HepG2 (cell line): ENCODE data around the gene POLR1G. TPM values are rescaled to one million over a fixed set of nuclear protein-coding genes. Genes with fewer than 3 reads are reported as not detected.

Experiments
- ATAC-seq: fragments of 200-7000 bp; cut with Tn5 transposase; 3 replicates; pipeline ENCODE4 v1.9.1; 2020; ENCODE audit warnings: mild to moderate bottlenecking, moderate library complexity
- BruUV-seq: library from RNA; stranded (reverse); fragments of 400-500 nt; replicated peaks from 2 replicates; lab custom pipeline; 2021; lab: Mats Ljungman, UMichigan
- CTCF ChIA-PET: fragments of 300-600 bp; formaldehyde crosslinking; extraction: SDS; loops from one replicate; lab custom pipeline; 2021; ENCODE audit warnings: low total read pairs, inconsistent platforms, low intra/inter-chr PET ratio; lab: Yijun Ruan, JAX
- POLR2A ChIA-PET: fragments of 350-600 bp; sonication (Branson Sonifier 250); formaldehyde crosslinking; loops from one replicate; lab custom pipeline; 2020; ENCODE audit warnings: antibody characterized with exemption, inconsistent platforms; lab: Yijun Ruan, JAX
- DNase-seq: peaks from one replicate; pipeline ENCODE4 v3.0.0-alpha.2; 2015; ENCODE audit warnings: low spot score
- FAIRE-seq: peaks from 3 replicates; lab custom pipeline; 2011; peaks lifted over from hg19 to GRCh38; lab: Jason Lieb, UNC
- H2AFZ ChIP-seq: one replicate; pipeline ENCODE4 v1.6.1; 2011; ENCODE audit warnings: low read length, inconsistent platforms
- H3K27ac ChIP-seq: fragments of 300-600 bp; 3 replicates; pipeline ENCODE4 v1.8.0; 2011; ENCODE audit warnings: mixed run types, mild to moderate bottlenecking, mixed read lengths, low read length, inconsistent platforms; ENCODE audit not compliant: insufficient read depth; ENCODE audit errors: extremely low read length
- H3K27me3 ChIP-seq, 2 experiments: fragments of 200-600 bp in 1 of 2; 2 replicates in 1 of 2; 3 replicates in 1 of 2; pipeline versions ENCODE4 v1.6.0 to v1.8.0; 2011; ENCODE audit warnings: low read length in 2 of 2, mild to moderate bottlenecking in 2 of 2, moderate library complexity in 2 of 2, inconsistent platforms in 1 of 2; ENCODE audit not compliant: insufficient read depth in 2 of 2, control insufficient read depth in 1 of 2
- H3K36me3 ChIP-seq, 2 experiments: fragments of 200-600 bp in 1 of 2; replicated peaks in 1 of 2; 2 replicates in 1 of 2; 3 replicates in 1 of 2; pipeline versions ENCODE4 v1.5.1 to v1.8.0; 2011; ENCODE audit warnings: low read length in 2 of 2, inconsistent platforms in 1 of 2; ENCODE audit not compliant: insufficient read depth in 2 of 2, control insufficient read depth in 1 of 2
- H3K4me1 ChIP-seq: 2 replicates; pipeline ENCODE4 v1.5.1; 2012; ENCODE audit warnings: low read length, inconsistent platforms; ENCODE audit not compliant: insufficient read depth
- H3K4me2 ChIP-seq: 2 replicates; pipeline ENCODE4 v1.6.0; 2011; ENCODE audit warnings: low read depth, low read length, inconsistent platforms
- H3K4me3 ChIP-seq, 3 experiments: fragments of 200-600 bp in 1 of 3; sonication (generic), shearing (Covaris generic) in 1 of 3; replicated peaks in 1 of 3; 2 replicates each; pipeline ENCODE4 v1.5.1; 2011 to 2016; ENCODE audit warnings: low read length in 3 of 3, inconsistent platforms in 2 of 3, low read depth in 2 of 3, mild to moderate bottlenecking in 2 of 3, control low read depth in 1 of 3, mixed read lengths in 1 of 3; ENCODE audit not compliant: insufficient read depth in 1 of 3
- H3K79me2 ChIP-seq: one replicate; pipeline ENCODE4 v1.6.1; 2011; ENCODE audit warnings: low read length, inconsistent platforms; ENCODE audit not compliant: insufficient read depth
- H3K9ac ChIP-seq: 2 replicates; pipeline ENCODE4 v1.6.0; 2011; ENCODE audit warnings: mild to moderate bottlenecking, low read depth, low read length, inconsistent platforms; ENCODE audit not compliant: insufficient read depth
- H3K9me3 ChIP-seq: 2 replicates; pipeline ENCODE4 v1.5.1; 2012; ENCODE audit warnings: mild to moderate bottlenecking, low read length
- H4K20me1 ChIP-seq: 2 replicates; pipeline ENCODE4 v1.6.0; 2011; ENCODE audit warnings: inconsistent platforms, mild to moderate bottlenecking, low read length, moderate library complexity; ENCODE audit not compliant: insufficient read depth
- CBX1 ChIP-seq: IDR thresholded peaks from one replicate; pipeline ENCODE4 v1.6.1; 2016; ENCODE audit warnings: antibody characterized with exemption, low read depth
- GATAD1 ChIP-seq: IDR thresholded peaks from 2 replicates; pipeline ENCODE4 v1.6.1; 2016; ENCODE audit warnings: missing genetic modification reagents, missing compliant biosample characterization
- HNRNPUL1 ChIP-seq: fragments of 200-400 bp; formaldehyde crosslinking; IDR thresholded peaks from 2 replicates; pipeline ENCODE4 v1.6.1; 2017; ENCODE audit warnings: low read depth, mild to moderate bottlenecking, low read length, moderate library complexity
- NFAT5 ChIP-seq: sonication (generic); formaldehyde crosslinking; IDR thresholded peaks from 2 replicates; pipeline ENCODE4 v1.4.0; 2020; ENCODE audit warnings: missing genetic modification reagents
- PRDM10 ChIP-seq: sonication (generic); formaldehyde crosslinking; IDR thresholded peaks from 2 replicates; pipeline ENCODE4 v1.4.0; 2020; ENCODE audit warnings: low read depth, missing genetic modification reagents
- SOX5 ChIP-seq: IDR thresholded peaks from 2 replicates; pipeline ENCODE4 v1.6.1; 2016; ENCODE audit warnings: borderline replicate concordance
- XRCC5 ChIP-seq: fragments of 200-400 bp; formaldehyde crosslinking; optimal IDR thresholded peaks from 2 replicates; pipeline ENCODE3; 2017; ENCODE audit warnings: mild to moderate bottlenecking, low read length
- ZBTB14 ChIP-seq: sonication (generic); formaldehyde crosslinking; IDR thresholded peaks from 2 replicates; pipeline ENCODE4 v1.4.0; 2020; ENCODE audit warnings: missing genetic modification reagents
- ZBTB43 ChIP-seq: sonication (generic); formaldehyde crosslinking; conservative IDR thresholded peaks from 2 replicates; pipeline ENCODE4 v1.4.0; 2020; ENCODE audit warnings: missing genetic modification reagents
- ZNF761 ChIP-seq: sonication (generic); formaldehyde crosslinking; conservative IDR thresholded peaks from 2 replicates; pipeline ENCODE4 v1.4.0; 2020; ENCODE audit warnings: mild to moderate bottlenecking, missing genetic modification reagents
- WGBS: methylation state at CpG from one replicate; pipeline ENCODE4 v1.1.6; 2017; ENCODE audit warnings: low lambda C conversion rate; 5-methylcytosine and 5-hydroxymethylcytosine counted together
- in situ Hi-C: cut with HindIII; loops from 2 replicates; pipeline ENCODE4 v1.10.0; 2017; ENCODE audit warnings: low pct_unique_long_range_greater_than_20kb; ENCODE audit not compliant: extremely low pct_ligation_motif_present
- intact Hi-C: fragments of 100-400 bp; cut with micrococcal nuclease; formaldehyde crosslinking; loops from one replicate; pipeline ENCODE4 v1.10.0; 2022; ENCODE audit not compliant: unreplicated experiment
- polyA plus RNA-seq, 8 experiments: library from polyadenylated mRNA; depleted of rRNA in 3 of 8; stranded (reverse) in 7 of 8; unstranded in 1 of 8; fragments of >200 nt; fragmentation: Illumina TruSeq in 4 of 8; extraction: Trizol in 4 of 8; gene quantifications; 2 replicates each; pipeline versions ENCODE4 v1.2.1 to v1.2.3, GENCODE V29; 2011 to 2016; ENCODE audit warnings: low read depth in 4 of 8, missing spikeins in 1 of 8, mixed read lengths in 1 of 8; ENCODE audit not compliant: insufficient read depth in 1 of 8
- total RNA-seq, 5 experiments: library from RNA; depleted of rRNA; stranded (reverse); fragments of >200 nt; fragmentation: Illumina TruSeq; extraction: Trizol; gene quantifications; 2 replicates each; pipeline ENCODE4 v1.2.3, GENCODE V29; 2016; ENCODE audit warnings: low read depth in 1 of 5

Gene POLR1G
- total and polyA plus RNA-seq, 2 of the 13 experiments (the other 11 are each of a cell fraction or from before 2014, with no cell fraction given): 3.5 to 20.8 TPM

- Histone ChIP-seq H3K79me2 (peaks cover 9% of the 10 kb centered on the region), H3K27me3 (no peaks in the 10 kb centered on the region; a peak in 1 of 5 replicates), H3K9ac (peak overlapping the region; percentile 80), H3K27ac (peak overlapping the region; percentile 87), H3K4me3 (peak overlapping the region; percentile 51 to 94 (median 73)), H3K36me3 (peaks cover 0 to 12% of the 10 kb centered on the region in 2 experiments; a peak in 1 of 5 replicates), H4K20me1 (no peaks in the 10 kb centered on the region), H2AFZ (no peak overlapping the region), H3K9me3 (no peaks in the 10 kb centered on the region), H3K4me1 (peaks cover 47% of the 10 kb centered on the region), H3K4me2 (peak overlapping the region; percentile 94)
- in situ Hi-C loops: loop anchor here (10.0 kb wide), 1 partner anchor 50 kb away; no protein-coding TSS in a partner anchor
- CTCF ChIA-PET: no interaction called here
- ATAC-seq (peak; percentile 71), DNase-seq (peak; percentile 86), FAIRE-seq (peak; percentile 72)
- WGBS: 15% methylated on average over 23 of the region's 24 CpGs
- POLR2A ChIA-PET: interaction anchor here (0.5 to 1.7 kb wide), 8 partner anchors 19 to 924 kb away, joined by 3 to 8 read pairs (median 4); partner anchors contain the start of genes SNRPD2 and ZNF180
- intact Hi-C loops: loop anchor here (1.0 kb wide), 1 partner anchor 20 kb away; no protein-coding TSS in a partner anchor
- BruUV-seq: no TSS peak
- TF ChIP-seq CBX1 (no peak), PRDM10 (CRISPR knock-in tag) (peak; percentile 13; the same call in 1 of the 2 replicates), GATAD1 (CRISPR knock-in tag) (no peak), ZNF761 (CRISPR knock-in tag) (peak; percentile 78; the same call in 1 of the 2 replicates), ZBTB14 (CRISPR knock-in tag) (no peak), XRCC5 (no peak), NFAT5 (no peak), HNRNPUL1 (no peak), ZBTB43 (CRISPR knock-in tag) (0 out of 2 replicates have a peak, but pooled peaks have one; percentile 28), SOX5 (CRISPR knock-in tag) (peak; percentile 30)
Measured at GRCh38 chr19:45424191-45425058, 18.0 kb downstream of the POLR1G start.
